HG03565 (cell line): ENCODE results near the gene NEK9.
"Not testable (repeated sequence)": the region's sequence is repeated elsewhere in the genome, so short reads cannot be mapped to it uniquely, and the experiment has no call there.

Experiments
- ATAC-seq: cut with Tn5 transposase; IDR thresholded peaks from one replicate; pipeline ENCODE4 v1.9.1; 2021; ENCODE audit warnings: mild to moderate bottlenecking, moderate library complexity; ENCODE audit not compliant: unreplicated experiment

Gene NEK9

GRCh38 chr14:75147423-75148071 lies 20.7 kb upstream of the NEK9 start:
- no peak for ATAC-seq

GRCh38 chr14:75144944-75145343 lies 18.1 kb upstream of the NEK9 start:
- no peak for ATAC-seq

- no peak for ATAC-seq
Observed at GRCh38 chr14:75143761-75144527, 17.1 kb upstream of the NEK9 start.

- no peak for ATAC-seq
Observed at GRCh38 chr14:75142494-75142893, 15.6 kb upstream of the NEK9 start.

GRCh38 chr14:75141967-75142366 lies 15.1 kb upstream of the NEK9 start:
- no peak for ATAC-seq

GRCh38 chr14:75141062-75141461 lies 14.2 kb upstream of the NEK9 start:
- no peak for ATAC-seq

GRCh38 chr14:75140620-75141019 lies 13.8 kb upstream of the NEK9 start:
- no peak for ATAC-seq

GRCh38 chr14:75139185-75139584 lies 12.3 kb upstream of the NEK9 start:
- no peak for ATAC-seq

- ATAC-seq, result no peak
Observed at GRCh38 chr14:75138492-75138891, 11.6 kb upstream of the NEK9 start.

GRCh38 chr14:75134644-75135043 lies 7.8 kb upstream of the NEK9 start:
- ATAC-seq, result no peak

GRCh38 chr14:75133597-75133996 lies 6.7 kb upstream of the NEK9 start:
- no peak for ATAC-seq

- ATAC-seq, result no peak
Observed at GRCh38 chr14:75132382-75133086, 5.7 kb upstream of the NEK9 start.

GRCh38 chr14:75128596-75128990 lies 1.7 kb upstream of the NEK9 start:
- ATAC-seq, result no peak

- no peak for ATAC-seq
Observed at GRCh38 chr14:75127903-75128595, 1.2 kb upstream of the NEK9 start.

GRCh38 chr14:75127474-75127820 lies 599 bp upstream of the NEK9 start:
- not testable (repeated sequence) for ATAC-seq

GRCh38 chr14:75126121-75126544 lies 715 bp downstream of the NEK9 start:
- ATAC-seq, result no peak

- ATAC-seq, result no peak
Observed at GRCh38 chr14:75125617-75126016, 1.2 kb downstream of the NEK9 start.

- ATAC-seq, result no peak
Observed at GRCh38 chr14:75123991-75124390, 2.9 kb downstream of the NEK9 start.

GRCh38 chr14:75121552-75121951 lies 5.3 kb downstream of the NEK9 start:
- no peak for ATAC-seq

GRCh38 chr14:75120541-75121291 lies 6.1 kb downstream of the NEK9 start:
- ATAC-seq, result no peak

- ATAC-seq, result no peak
Observed at GRCh38 chr14:75119056-75119455, 7.8 kb downstream of the NEK9 start.
